HG03469 (cell line): ENCODE measurements around the gene CEACAM16.
"Not testable (repeated sequence)": the region's sequence is repeated elsewhere in the genome, so short reads cannot be mapped to it uniquely, and the experiment has no call there.

Experiments used
- ATAC-seq: cut with Tn5 transposase; IDR thresholded peaks from one replicate; pipeline ENCODE4 v1.9.1; 2021; ENCODE audit warnings: mild to moderate bottlenecking, moderate library complexity, moderate number of reproducible peaks; ENCODE audit not compliant: unreplicated experiment

Gene CEACAM16

GRCh38 chr19:44675521-44675920 lies 23.4 kb upstream of the CEACAM16 start:
- no peak for ATAC-seq

- no peak for ATAC-seq
These were observed 21.7 kb upstream of the CEACAM16 start for GRCh38 chr19:44677019-44677811.

- ATAC-seq = no peak
These were observed 18.4 kb upstream of the CEACAM16 start for GRCh38 chr19:44680536-44680935.

GRCh38 chr19:44681992-44682790 lies 16.8 kb upstream of the CEACAM16 start:
- no peak for ATAC-seq

GRCh38 chr19:44682807-44683206 lies 16.1 kb upstream of the CEACAM16 start:
- no peak for ATAC-seq

GRCh38 chr19:44683434-44684210 lies 15.3 kb upstream of the CEACAM16 start:
- no peak for ATAC-seq

GRCh38 chr19:44684396-44684795 lies 14.6 kb upstream of the CEACAM16 start:
- ATAC-seq = not testable (repeated sequence)

GRCh38 chr19:44684892-44685863 lies 13.8 kb upstream of the CEACAM16 start:
- no peak for ATAC-seq

- no peak for ATAC-seq
These were observed 13.1 kb upstream of the CEACAM16 start for GRCh38 chr19:44685877-44686276.

GRCh38 chr19:44686896-44687295 lies 12.1 kb upstream of the CEACAM16 start:
- ATAC-seq = no peak

- ATAC-seq = no peak
These were observed 11.1 kb upstream of the CEACAM16 start for GRCh38 chr19:44687888-44688287.

GRCh38 chr19:44689290-44690130 lies 9.4 kb upstream of the CEACAM16 start:
- no peak for ATAC-seq

- ATAC-seq = no peak
These were observed 8.9 kb upstream of the CEACAM16 start for GRCh38 chr19:44690131-44690440.

GRCh38 chr19:44692379-44692721 lies 6.6 kb upstream of the CEACAM16 start:
- no peak for ATAC-seq

GRCh38 chr19:44694184-44694579 lies 4.8 kb upstream of the CEACAM16 start:
- no peak for ATAC-seq

GRCh38 chr19:44696939-44697669 lies 1.8 kb upstream of the CEACAM16 start:
- no peak for ATAC-seq

- ATAC-seq = no peak
These were observed 1.3 kb upstream of the CEACAM16 start for GRCh38 chr19:44697670-44698034.

GRCh38 chr19:44700547-44700946 lies 1.6 kb downstream of the CEACAM16 start:
- no peak for ATAC-seq

GRCh38 chr19:44701228-44701627 lies 2.3 kb downstream of the CEACAM16 start:
- no peak for ATAC-seq
